Measurements from ENCODE around the gene ALKBH8.

The ALKBH8 gene

DNA sequence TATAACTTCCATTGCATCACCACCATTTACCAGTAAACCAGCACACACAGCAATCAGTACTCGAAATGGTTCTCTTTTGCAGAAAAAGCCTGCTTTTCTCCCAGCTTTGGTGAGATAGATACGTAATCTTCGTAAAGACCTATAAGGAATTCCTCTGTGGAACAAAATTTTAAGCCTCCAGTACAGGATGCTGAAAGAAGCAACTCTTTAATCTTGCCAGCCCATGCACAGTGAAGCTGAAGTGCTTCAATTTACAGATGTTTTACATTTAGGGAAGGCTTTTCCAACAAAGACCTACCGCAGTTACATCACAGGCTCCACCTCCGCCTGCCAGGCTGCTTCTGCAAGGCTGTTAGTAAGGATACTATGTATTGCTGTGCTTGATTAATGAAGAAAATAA is 27.3 kb upstream of the ALKBH8 start:
- no peak for TF ChIP-seq ZFP3 (CRISPR knock-in tag; IDR thresholded peaks at IDR 0.05)
- TF ChIP-seq PPARA (CRISPR knock-in tag; IDR thresholded peaks at IDR 0.05; ENCODE audit: borderline replicate concordance): no peak
- TF ChIP-seq TOX (CRISPR knock-in tag; IDR thresholded peaks at IDR 0.05; ENCODE audit: borderline replicate concordance): no peak
- TF ChIP-seq CSDC2 (CRISPR knock-in tag; IDR thresholded peaks at IDR 0.05): no peak
- no peak for TF ChIP-seq OSR1 (CRISPR knock-in tag; IDR thresholded peaks at IDR 0.05)
- no peak for TF ChIP-seq BACH2 (CRISPR knock-in tag; IDR thresholded peaks at IDR 0.05; ENCODE audit: borderline replicate concordance)
- TF ChIP-seq, protein P1, sequence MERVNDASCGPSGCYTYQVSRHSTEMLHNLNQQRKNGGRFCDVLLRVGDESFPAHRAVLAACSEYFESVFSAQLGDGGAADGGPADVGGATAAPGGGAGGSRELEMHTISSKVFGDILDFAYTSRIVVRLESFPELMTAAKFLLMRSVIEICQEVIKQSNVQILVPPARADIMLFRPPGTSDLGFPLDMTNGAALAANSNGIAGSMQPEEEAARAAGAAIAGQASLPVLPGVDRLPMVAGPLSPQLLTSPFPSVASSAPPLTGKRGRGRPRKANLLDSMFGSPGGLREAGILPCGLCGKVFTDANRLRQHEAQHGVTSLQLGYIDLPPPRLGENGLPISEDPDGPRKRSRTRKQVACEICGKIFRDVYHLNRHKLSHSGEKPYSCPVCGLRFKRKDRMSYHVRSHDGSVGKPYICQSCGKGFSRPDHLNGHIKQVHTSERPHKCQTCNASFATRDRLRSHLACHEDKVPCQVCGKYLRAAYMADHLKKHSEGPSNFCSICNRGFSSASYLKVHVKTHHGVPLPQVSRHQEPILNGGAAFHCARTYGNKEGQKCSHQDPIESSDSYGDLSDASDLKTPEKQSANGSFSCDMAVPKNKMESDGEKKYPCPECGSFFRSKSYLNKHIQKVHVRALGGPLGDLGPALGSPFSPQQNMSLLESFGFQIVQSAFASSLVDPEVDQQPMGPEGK (CRISPR knock-in tag; IDR thresholded peaks at IDR 0.05; ENCODE audit: borderline replicate concordance): no peak
- no peak for TF ChIP-seq GLIS3 (CRISPR knock-in tag; IDR thresholded peaks at IDR 0.05)
- TF ChIP-seq, protein P2, sequence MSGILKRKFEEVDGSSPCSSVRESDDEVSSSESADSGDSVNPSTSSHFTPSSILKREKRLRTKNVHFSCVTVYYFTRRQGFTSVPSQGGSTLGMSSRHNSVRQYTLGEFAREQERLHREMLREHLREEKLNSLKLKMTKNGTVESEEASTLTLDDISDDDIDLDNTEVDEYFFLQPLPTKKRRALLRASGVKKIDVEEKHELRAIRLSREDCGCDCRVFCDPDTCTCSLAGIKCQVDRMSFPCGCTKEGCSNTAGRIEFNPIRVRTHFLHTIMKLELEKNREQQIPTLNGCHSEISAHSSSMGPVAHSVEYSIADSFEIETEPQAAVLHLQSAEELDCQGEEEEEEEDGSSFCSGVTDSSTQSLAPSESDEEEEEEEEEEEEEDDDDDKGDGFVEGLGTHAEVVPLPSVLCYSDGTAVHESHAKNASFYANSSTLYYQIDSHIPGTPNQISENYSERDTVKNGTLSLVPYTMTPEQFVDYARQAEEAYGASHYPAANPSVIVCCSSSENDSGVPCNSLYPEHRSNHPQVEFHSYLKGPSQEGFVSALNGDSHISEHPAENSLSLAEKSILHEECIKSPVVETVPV (CRISPR knock-in tag; IDR thresholded peaks at IDR 0.05): no peak
- TF ChIP-seq RARB (CRISPR knock-in tag; IDR thresholded peaks at IDR 0.05): no peak
- TF ChIP-seq ARNTL (CRISPR knock-in tag; IDR thresholded peaks at IDR 0.05; ENCODE audit: borderline replicate concordance, low read depth): no peak
- TF ChIP-seq ZNF70 (CRISPR knock-in tag; IDR thresholded peaks at IDR 0.05): no peak
- no peak for TF ChIP-seq ZC3H10 (CRISPR knock-in tag; IDR thresholded peaks at IDR 0.05)
- ATAC-seq: no peak

DNA sequence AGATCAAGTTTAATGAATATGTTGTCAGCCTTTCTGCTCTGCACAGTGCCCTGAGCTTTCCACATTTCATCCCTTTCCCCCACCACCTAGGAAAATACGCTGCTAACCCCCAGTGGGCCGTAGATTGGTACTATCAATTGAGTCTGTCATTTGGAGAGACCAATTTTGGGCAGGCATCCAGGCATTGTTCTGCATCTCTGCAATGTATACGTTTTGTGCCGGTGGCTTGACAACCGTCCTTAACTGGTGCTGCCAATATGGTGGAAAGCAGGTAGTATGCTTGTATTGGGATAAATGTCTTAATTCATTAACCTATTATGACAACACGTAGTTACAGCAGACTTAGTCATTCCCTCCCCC is 26.7 kb upstream of the ALKBH8 start:
- TF ChIP-seq ISL1 (CRISPR knock-in tag; IDR thresholded peaks at IDR 0.05): no peak
- TF ChIP-seq, protein P2 (CRISPR knock-in tag; IDR thresholded peaks at IDR 0.05): no peak
- TF ChIP-seq, protein P3, sequence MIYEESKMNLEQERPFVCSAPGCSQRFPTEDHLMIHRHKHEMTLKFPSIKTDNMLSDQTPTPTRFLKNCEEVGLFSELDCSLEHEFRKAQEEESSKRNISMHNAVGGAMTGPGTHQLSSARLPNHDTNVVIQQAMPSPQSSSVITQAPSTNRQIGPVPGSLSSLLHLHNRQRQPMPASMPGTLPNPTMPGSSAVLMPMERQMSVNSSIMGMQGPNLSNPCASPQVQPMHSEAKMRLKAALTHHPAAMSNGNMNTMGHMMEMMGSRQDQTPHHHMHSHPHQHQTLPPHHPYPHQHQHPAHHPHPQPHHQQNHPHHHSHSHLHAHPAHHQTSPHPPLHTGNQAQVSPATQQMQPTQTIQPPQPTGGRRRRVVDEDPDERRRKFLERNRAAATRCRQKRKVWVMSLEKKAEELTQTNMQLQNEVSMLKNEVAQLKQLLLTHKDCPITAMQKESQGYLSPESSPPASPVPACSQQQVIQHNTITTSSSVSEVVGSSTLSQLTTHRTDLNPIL (CRISPR knock-in tag; IDR thresholded peaks at IDR 0.05; ENCODE audit: low read depth): no peak
- TF ChIP-seq, protein P1 (CRISPR knock-in tag; IDR thresholded peaks at IDR 0.05; ENCODE audit: borderline replicate concordance): no peak
- TF ChIP-seq BACH2 (CRISPR knock-in tag; IDR thresholded peaks at IDR 0.05; ENCODE audit: borderline replicate concordance): no peak
- no peak for TF ChIP-seq ESRRG (CRISPR knock-in tag; IDR thresholded peaks at IDR 0.05)
- TF ChIP-seq CSDC2 (CRISPR knock-in tag; IDR thresholded peaks at IDR 0.05): no peak
- no peak for TF ChIP-seq RARB (CRISPR knock-in tag; IDR thresholded peaks at IDR 0.05)
- TF ChIP-seq, protein P4, sequence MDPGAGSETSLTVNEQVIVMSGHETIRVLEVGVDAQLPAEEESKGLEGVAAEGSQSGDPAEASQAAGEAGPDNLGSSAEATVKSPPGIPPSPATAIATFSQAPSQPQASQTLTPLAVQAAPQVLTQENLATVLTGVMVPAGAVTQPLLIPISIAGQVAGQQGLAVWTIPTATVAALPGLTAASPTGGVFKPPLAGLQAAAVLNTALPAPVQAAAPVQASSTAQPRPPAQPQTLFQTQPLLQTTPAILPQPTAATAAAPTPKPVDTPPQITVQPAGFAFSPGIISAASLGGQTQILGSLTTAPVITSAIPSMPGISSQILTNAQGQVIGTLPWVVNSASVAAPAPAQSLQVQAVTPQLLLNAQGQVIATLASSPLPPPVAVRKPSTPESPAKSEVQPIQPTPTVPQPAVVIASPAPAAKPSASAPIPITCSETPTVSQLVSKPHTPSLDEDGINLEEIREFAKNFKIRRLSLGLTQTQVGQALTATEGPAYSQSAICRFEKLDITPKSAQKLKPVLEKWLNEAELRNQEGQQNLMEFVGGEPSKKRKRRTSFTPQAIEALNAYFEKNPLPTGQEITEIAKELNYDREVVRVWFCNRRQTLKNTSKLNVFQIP (CRISPR knock-in tag; IDR thresholded peaks at IDR 0.05; ENCODE audit: borderline replicate concordance, low read depth): no peak
- TF ChIP-seq PPARA (CRISPR knock-in tag; IDR thresholded peaks at IDR 0.05; ENCODE audit: borderline replicate concordance): no peak
- no peak for TF ChIP-seq ZNF70 (CRISPR knock-in tag; IDR thresholded peaks at IDR 0.05)
- TF ChIP-seq GLIS3 (CRISPR knock-in tag; IDR thresholded peaks at IDR 0.05): no peak
- ATAC-seq: no peak

DNA sequence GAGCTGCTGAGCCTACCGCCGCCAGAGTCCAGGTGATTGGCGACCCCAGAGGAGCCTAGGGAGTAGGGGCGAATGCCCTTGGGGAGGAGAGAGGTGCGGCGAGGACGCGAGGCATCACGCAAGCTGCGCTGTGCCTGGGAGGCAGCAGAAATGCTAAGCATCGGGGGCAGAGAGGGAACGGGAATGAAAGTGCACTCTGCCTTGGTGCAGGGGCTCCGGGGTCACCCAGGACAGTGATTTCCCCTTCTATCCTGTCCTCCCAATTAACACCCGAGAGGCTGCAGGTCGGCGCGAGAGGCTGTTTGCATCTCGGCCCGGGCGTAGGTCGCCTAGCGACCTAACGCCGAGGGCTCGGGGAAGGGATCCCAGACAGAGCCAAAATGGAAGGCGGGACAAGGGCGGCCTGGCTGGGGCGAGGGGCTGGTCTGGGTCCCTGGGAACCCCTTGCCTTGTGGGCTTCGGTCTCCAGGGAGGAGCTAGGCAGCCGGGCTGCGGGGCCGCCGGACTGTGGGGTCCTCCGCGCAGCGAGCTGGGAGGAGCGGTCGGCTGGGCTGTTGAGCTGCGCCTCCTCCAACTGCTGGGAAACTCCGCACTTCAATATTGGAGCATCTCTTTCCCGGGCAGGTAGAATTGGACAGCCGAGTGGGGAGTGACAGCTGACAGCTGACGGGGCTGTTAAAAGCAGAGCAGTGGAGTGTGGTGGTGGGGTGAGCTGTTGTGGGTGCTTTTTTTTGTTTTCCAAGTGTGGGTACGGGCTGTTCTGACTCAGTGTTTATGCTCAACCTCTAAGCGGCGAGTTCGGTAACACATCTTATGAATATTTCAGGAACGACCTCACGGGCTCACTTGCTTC is 26.1 kb upstream of the ALKBH8 start:
- peak; percentile 69 for ATAC-seq
- TF ChIP-seq PPARA (CRISPR knock-in tag; IDR thresholded peaks at IDR 0.05; ENCODE audit: borderline replicate concordance) (no peak), ARNTL (CRISPR knock-in tag; IDR thresholded peaks at IDR 0.05; ENCODE audit: borderline replicate concordance, low read depth) (no peak), RARB (CRISPR knock-in tag; IDR thresholded peaks at IDR 0.05) (no peak), SNAI2 (CRISPR knock-in tag; IDR thresholded peaks at IDR 0.05) (no peak), TOX (CRISPR knock-in tag; IDR thresholded peaks at IDR 0.05; ENCODE audit: borderline replicate concordance) (no peak), OSR1 (CRISPR knock-in tag; IDR thresholded peaks at IDR 0.05) (no peak), ZNF565 (CRISPR knock-in tag; conservative IDR thresholded peaks at IDR 0.05; ENCODE audit: low read depth) (no peak), GLIS3 (CRISPR knock-in tag; IDR thresholded peaks at IDR 0.05) (no peak), BACH2 (CRISPR knock-in tag; IDR thresholded peaks at IDR 0.05; ENCODE audit: borderline replicate concordance) (no peak), CSDC2 (CRISPR knock-in tag; IDR thresholded peaks at IDR 0.05) (no peak), ZC3H10 (CRISPR knock-in tag; IDR thresholded peaks at IDR 0.05) (no peak)
- TF ChIP-seq, protein P5, sequence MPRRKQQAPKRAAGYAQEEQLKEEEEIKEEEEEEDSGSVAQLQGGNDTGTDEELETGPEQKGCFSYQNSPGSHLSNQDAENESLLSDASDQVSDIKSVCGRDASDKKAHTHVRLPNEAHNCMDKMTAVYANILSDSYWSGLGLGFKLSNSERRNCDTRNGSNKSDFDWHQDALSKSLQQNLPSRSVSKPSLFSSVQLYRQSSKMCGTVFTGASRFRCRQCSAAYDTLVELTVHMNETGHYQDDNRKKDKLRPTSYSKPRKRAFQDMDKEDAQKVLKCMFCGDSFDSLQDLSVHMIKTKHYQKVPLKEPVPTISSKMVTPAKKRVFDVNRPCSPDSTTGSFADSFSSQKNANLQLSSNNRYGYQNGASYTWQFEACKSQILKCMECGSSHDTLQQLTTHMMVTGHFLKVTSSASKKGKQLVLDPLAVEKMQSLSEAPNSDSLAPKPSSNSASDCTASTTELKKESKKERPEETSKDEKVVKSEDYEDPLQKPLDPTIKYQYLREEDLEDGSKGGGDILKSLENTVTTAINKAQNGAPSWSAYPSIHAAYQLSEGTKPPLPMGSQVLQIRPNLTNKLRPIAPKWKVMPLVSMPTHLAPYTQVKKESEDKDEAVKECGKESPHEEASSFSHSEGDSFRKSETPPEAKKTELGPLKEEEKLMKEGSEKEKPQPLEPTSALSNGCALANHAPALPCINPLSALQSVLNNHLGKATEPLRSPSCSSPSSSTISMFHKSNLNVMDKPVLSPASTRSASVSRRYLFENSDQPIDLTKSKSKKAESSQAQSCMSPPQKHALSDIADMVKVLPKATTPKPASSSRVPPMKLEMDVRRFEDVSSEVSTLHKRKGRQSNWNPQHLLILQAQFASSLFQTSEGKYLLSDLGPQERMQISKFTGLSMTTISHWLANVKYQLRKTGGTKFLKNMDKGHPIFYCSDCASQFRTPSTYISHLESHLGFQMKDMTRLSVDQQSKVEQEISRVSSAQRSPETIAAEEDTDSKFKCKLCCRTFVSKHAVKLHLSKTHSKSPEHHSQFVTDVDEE (CRISPR knock-in tag; IDR thresholded peaks at IDR 0.05): no peak
- TF ChIP-seq, protein P3 (CRISPR knock-in tag; IDR thresholded peaks at IDR 0.05; ENCODE audit: low read depth): no peak
